ENCODE measurements around the gene ACP5. TPM values are rescaled to one million over a fixed set of nuclear protein-coding genes. Genes with fewer than 3 reads are reported as not detected.

ACP5 gene
- total RNA-seq, 1 donor from 2014 or later = 2.3 TPM

Other genes starting within 250 kb of the ACP5 start
- 9.4 TPM for gene RAB3D, start 238.0 kb downstream of the ACP5 start, total RNA-seq
- gene TMEM205, start 231.4 kb downstream of the ACP5 start, total RNA-seq = 106 TPM
- gene CCDC159, start 231.1 kb downstream of the ACP5 start, total RNA-seq = 17.1 TPM
- gene PLPPR2, start 222.2 kb downstream of the ACP5 start, total RNA-seq = 17.7 TPM
- gene SWSAP1, start 203.0 kb downstream of the ACP5 start, total RNA-seq = 1.9 TPM
- 8.4 TPM for gene EPOR, start 193.3 kb downstream of the ACP5 start, total RNA-seq
- gene RGL3, start 158.3 kb downstream of the ACP5 start, total RNA-seq = 10.5 TPM
- gene ODAD3, start 142.5 kb downstream of the ACP5 start, total RNA-seq = 0.68 TPM
- gene PRKCSH, start 142.0 kb downstream of the ACP5 start, total RNA-seq = 123 TPM
- gene ELAVL3, start 96.6 kb downstream of the ACP5 start, total RNA-seq = 0.35 TPM
- gene ZNF653, start 71.8 kb downstream of the ACP5 start, total RNA-seq = 4.8 TPM
- gene ECSIT, start 48.5 kb downstream of the ACP5 start, total RNA-seq = 172 TPM
- gene CNN1, start 38.8 kb downstream of the ACP5 start, total RNA-seq = 174 TPM
- 33.5 TPM for gene ELOF1, start 18.4 kb downstream of the ACP5 start, total RNA-seq
- 4.9 TPM for gene ZNF627, start 19.8 kb upstream of the ACP5 start, total RNA-seq
- gene ZNF823, start 161.3 kb upstream of the ACP5 start, total RNA-seq = 4.2 TPM
- gene ZNF441, start 189.4 kb upstream of the ACP5 start, total RNA-seq = 4.2 TPM
- gene ZNF491, start 220.9 kb upstream of the ACP5 start, total RNA-seq = 2.8 TPM
- gene ZNF440, start 236.6 kb upstream of the ACP5 start, total RNA-seq = 4.4 TPM